NCI-H1092 treated with DMSO at 0.1 percent for 48 hours (cell line): ENCODE measurements around the gene SIPA1L2.
"Not testable (repeated sequence)": the region's sequence is repeated elsewhere in the genome, so short reads cannot be mapped to it uniquely, and the experiment has no call there.

ENCODE experiments used
- DNase-seq: peaks from one replicate; lab custom pipeline; 2025; lab: John Stamatoyannopoulos, UW

SIPA1L2 gene

DNA sequence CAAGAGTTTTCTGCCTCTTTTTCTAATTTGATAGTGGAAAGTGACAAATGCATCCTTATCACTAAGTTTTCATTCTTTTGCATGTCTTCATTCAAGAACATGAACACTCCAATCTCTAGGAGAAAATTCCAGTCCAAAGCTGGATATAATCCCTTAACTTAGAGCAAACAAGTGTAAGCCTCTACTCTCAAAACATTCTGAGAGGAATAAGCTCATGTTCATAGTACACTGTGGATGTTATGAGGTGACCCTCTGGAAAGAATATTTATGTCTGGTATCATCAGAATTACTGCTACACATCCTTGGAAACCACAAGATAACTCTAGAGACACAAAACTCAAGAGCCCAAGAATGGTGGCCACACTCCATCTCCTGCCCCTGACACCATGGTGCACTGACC is 15.1 kb downstream of the SIPA1L2 start:
- no peak for DNase-seq

DNA sequence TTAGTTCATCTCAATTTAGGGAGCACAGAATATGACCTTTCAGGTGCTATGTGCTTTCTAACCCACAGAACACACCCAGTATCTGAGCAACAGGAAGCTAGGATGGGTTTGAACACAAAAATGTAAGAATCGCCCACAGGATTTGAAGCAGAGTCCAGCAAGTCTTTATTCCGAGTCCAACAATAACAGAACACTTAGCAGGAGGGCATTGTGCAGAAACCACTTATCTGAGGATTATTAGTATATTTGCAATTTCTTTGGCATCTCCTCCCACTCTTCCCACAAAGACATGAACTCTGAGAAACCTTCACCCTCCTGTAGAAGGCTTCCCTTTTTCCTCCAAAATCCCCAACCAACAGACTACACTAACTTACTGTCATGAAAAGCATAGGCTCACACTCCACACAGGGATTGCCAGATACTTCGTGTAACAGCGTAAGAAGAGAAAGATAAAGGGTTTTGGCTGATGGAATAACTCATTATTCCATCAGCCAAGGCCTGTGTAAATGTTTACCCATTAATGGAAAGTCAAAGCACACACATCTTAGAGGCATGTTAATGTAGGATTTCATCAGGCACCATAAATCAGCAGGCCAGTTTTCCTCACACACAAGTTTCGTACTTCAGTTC is 16.1 kb downstream of the SIPA1L2 start:
- peak; percentile 60 for DNase-seq

DNA sequence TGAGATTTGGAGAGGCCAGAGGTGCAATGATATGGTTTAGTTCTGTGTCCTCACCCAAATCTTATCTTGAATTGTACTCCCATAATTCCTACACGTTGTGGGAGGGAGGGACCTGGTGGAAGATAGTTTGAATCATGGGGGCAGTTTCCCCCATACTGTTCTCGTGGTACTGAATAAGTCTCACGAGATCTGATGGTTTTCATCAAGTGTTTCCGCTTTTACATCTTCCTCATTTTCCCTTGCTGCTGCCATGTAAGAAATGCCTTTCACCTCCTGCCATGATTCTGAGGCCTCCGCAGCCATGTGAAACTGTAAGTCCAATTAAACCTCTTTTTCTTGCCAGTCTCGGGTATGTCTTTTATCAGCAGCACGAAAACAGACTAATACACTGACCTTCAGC is 17.1 kb downstream of the SIPA1L2 start:
- DNase-seq = not testable (repeated sequence)

DNA sequence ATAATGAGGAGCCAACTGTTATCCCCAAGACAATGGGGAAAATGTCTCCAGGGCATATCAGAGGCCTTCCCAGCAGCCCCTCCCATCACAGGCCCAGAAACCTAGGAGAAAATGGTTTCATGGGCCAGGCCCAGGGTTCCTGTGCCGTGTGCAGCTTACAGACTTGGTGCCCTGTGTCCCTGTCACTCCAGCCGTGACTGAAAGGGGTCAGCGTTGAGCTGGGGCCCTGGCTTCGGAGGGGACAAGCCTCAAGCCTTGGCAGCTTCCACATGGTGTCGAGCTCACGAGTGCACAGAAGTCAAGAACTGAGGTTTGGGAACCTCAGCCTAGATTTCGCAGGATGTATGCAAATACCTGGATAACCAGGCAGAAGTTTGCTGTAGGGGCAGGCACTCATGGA is 18.1 kb downstream of the SIPA1L2 start:
- DNase-seq = no peak

DNA sequence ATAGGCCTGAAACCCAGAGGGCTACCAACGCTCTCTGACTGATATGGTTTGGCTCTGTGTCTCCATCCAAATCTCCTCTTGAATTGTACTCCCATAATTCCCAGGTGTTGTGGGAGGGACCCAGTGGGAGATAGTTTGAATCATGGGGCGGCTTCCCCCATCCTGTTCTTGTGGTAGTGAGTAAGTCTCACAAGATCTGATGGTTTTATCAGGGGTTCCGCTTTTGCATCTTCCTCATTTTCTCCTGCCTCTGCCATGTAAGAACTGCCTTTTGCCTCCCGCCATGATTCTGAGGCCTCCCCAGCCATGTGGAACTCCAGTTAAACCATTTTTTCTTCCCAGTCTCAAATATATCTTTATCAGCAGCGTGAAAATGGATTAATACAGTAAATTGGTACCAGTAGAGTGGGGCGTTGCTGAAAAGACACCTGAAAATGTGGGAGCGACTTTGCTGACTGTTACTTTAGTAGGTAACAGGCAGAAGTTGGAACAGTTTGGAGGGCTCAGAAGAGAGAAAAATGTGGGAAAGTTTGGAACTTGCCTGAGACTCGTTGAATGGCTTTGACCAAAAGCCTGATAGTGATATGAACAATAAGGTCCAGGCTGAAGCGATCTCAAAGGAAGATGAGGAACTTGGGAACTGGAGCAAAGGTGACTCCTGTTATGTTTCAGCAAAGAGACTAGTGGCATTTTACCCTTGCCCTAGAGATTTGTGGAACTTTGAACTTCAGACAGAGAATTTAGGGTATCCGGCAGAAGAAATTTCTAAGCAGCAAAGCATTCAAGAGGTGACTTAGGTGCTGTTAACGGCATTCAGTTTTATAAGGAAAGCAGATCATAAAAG is 18.8 kb downstream of the SIPA1L2 start:
- not testable (repeated sequence) for DNase-seq

DNA sequence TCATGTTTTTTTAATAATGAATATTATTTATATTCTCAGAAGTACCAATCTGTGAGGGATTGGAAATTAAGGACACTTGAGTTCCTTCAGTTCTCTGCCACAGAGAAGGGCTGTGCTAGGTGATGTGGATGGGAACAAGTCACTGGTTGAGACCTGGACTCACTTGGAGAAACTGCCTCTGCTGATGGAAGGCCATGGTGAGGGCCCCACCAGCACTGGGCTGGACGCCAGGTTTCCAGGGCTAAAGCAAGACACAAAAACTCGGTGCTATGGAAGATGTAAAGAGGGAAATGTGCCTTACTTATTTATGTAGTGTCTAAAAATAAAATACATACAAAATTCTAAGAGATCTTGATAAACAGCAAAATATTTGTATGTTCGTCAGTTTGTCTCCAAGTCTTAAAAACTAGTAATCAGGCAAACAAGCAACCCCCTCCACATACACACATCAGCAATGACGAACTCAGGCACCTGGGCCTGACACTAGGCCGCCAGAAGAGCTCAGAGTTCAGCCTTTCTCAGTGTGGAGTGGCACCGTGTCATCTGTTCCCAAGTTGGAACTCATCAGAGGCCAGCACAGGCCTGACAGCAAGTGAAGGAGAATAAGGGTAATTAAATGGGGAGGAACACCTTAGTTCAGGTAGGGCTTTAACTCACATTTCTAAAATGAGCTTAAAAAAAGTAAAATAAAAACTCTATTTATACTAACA is 19.6 kb downstream of the SIPA1L2 start:
- peak; percentile 33 for DNase-seq

DNA sequence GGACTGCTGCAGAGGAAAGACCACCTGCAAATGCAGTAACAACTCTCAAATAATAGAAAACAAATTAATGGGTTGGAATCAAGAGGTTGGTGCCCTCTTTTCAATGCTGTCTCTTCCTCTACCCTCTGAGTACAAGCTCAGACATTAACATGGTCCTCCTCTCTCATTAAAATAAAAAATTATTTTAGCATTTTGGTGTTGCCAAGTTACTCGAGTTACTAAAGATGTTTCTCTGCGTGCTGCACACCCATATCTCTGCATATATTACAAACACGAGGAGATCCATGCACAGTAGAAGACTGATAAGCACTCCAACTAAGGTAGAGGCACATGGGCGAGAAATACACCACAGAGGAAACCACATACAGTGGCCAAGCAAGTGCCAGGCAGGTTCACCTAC is 21.5 kb downstream of the SIPA1L2 start:
- no peak for DNase-seq

DNA sequence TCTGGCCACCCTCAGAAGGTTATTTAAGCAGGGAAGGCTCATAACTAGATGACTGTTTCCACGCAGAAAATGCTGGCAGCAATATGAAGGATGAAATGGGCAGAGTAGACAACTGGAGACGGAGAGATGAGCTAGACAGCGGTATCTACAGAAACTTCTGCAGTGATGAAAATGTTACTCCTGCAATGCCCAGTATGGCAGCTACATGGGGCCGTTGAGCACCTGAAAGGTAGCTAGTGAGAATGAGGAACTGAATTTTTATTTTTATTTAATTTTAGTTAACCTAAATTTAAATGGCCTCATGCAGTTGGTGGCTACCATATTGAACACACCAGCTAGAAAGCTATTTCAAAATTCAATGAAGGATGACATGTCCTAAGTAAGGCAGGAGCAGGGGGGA is 27.3 kb downstream of the SIPA1L2 start:
- DNase-seq = no peak

DNA sequence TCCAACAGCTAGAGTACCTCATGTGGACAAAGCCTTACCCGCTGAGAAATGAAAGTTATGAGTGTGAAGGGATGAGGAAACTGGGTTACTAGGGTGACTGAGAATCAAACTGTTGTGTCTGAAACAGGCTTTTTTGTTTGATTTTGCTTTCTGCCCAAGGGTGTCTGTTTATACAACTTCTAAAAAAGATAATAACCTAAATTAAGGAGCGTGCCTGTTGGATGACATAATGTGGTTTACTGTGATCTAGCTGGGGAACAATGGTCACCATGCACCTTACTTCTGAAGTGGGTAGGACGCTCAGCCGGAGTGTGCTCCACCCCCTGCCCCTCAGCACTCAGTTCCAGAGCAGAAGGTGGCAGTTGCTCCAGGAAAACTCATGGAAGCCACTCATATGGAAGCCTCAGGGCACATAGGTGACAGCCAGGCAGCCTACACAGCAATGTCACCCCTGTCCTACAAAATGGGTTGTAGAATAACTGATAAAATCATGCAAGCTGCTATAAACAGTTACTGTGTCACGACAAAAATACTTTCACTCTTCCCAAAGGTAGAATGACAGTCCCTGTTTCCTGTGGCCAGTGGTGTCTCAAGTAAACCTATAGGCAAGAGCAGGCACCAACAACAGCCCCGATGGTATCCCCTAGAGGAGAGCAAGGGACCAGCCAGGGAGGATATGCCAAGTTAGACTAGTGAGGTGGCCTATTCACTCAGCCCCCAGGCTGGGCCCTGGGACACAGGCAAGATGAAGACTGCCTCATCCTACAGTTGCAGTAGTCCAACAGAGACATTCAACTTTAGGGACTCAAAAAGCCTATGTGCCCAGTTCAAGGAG is 29.3 kb downstream of the SIPA1L2 start:
- peak; percentile 15 for DNase-seq

DNA sequence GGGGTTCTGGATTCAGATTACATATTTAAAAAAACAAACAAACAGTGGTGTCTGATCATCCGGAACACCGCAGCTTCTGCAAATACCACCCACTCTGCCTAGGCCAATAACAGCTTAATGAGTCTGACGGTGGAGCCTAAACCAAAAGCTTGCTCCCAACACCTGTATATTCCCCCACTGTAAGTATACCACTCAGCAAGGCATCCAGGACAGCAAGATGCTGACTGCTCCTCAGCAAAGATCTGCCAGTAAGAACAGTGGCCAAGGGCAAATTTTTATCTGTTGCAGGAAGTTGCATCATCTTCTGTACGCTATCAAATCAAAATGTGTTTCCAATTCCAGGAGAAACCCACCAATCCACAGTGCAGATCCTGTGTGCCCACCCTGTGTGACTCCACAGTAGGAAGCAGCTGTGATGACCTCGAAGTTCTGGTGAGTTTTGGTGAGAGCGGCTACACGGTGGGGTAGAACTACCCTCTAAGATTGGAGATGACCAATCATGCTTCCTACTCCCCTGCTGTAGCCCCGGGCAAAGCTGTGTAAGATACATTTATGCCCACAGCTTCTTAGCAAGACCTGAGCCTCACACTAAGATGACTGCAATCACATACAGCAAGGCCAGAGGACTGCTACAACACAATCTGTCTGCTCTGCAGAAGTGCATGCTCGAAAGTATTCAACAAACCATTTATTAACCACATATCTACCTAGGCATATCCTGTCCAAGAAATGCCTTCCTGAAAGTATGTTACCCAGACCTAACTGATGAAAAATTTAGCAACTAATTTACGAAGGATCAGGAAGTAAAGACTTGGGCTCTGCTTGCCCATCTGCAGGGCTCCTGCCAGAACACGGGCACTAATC is 30.5 kb downstream of the SIPA1L2 start:
- peak; percentile 92 for DNase-seq

DNA sequence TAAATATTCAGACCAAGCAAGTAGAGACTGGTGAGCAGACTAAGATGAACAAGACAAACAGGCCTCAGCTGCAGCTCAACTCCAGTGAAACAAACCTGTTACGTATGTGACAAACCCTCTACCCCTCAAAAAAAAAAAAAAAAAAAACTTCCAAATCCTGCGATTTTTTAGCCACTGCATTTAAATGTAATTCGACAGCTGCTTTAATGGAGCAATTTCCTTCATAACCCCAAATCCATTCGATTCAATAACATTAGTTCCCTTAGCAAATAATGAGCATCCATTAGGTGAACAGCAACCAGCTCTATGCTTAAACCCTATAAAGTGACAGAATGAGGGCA is 31.1 kb downstream of the SIPA1L2 start:
- DNase-seq = no peak

DNA sequence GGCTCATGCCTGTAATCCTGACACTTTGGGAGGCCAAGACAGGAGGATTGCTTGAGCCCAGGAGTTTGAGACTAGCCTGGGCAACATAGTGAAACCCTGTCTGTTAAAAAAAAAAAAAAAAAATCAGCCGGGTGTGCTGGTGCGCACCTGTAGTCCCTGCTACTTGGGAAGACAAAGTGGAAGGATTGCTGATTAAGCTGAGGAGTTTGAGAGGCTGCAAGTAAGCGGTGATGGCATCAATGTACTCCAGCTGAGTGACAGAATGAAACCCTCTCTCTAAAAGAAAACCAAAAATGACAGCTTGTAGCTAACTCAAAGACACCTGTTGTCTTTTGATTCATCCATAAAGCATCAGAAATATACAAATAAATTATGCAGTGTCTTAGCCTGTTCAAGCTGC is 31.8 kb downstream of the SIPA1L2 start:
- DNase-seq = no peak

DNA sequence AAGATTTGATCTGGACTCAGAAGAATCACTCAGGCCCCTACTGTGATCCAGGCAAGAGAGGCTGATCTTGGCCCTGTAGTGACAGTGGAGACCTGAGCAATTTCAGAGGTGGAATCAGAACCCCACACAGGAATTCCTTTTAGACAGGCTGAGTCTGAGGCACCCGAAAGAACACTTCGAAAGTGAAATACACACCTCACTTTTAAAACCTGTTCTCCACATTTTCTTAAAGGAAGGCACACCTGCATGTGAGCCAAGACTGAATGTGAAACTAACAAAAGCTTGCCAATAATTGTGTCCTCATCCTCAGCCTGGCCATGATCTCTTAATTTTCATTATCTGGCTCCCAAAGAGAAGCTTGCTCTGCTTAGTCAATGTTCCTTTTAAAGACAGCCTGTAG is 32.2 kb downstream of the SIPA1L2 start:
- DNase-seq = no peak

DNA sequence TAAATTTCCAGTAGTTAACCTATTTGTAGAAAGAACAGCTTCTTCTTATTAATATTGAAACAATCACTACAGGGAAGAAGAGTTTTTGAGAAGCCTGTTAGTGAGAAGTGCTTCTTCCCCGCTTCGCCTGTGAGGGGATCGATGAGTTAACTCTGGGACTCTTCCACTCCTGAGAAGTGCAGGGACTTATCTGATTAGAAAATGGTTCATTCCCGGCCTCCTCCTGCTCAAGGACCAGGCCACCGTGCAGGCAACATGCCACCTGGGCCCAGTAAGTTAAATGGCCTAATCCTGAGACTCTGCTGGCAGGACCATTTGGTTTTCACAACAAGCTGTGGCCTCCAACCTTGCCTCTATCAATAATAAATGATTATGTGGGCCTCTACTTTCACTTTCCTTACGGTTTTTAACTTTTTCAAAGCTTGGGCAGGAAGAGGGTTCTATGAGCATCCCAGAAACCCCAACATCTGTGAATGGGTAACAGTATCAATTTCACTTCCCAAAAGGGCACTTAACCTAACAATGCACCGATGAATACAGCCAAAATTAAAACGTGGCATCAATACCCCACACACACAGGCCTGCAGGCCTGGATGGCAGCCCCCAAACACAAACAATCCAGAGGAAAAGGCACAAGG is 33.1 kb downstream of the SIPA1L2 start:
- peak; percentile 15 for DNase-seq

DNA sequence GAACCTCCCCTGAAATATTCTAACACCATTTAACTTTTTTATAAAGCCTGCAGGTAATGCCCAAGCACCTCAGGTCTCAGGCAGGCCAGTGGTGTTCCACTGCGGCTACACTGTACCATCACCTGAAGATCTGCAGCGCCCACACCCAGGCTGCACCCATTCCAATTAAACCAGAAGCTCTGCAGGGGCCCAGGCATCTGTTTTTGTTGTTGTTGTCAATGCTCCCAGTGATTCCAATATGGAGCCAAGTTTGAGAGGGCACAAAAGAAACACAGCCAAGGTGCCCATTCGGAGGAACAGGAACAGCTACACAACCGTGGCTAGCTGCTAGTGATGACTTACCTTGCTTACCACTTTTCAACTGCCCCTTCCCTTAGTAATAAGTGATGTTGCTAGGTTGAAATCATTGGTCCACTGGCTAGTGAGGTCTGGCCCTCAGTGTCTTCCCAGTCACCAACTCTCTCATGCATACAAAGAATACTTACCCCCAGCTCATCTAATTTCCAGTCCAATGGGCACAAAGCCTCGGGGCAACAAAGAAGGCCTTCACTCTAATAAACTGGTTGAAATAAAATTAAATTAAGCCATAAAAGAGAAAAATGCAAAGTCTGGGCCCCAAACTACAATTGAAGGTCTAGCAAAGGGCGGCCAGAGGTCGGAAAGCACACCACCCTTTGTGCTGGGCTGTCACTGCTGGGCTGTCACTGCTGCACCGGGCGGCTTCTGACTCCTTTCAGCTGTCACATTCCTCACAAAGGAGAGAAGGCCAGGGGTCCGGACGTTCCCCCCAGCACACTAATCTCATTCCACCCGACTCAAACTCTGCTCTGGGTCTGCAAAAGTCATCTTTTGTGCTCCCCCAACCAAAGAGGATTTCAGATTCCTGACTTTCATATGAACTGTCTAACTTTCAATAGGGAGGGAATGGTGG is 34.9 kb downstream of the SIPA1L2 start:
- no peak for DNase-seq

DNA sequence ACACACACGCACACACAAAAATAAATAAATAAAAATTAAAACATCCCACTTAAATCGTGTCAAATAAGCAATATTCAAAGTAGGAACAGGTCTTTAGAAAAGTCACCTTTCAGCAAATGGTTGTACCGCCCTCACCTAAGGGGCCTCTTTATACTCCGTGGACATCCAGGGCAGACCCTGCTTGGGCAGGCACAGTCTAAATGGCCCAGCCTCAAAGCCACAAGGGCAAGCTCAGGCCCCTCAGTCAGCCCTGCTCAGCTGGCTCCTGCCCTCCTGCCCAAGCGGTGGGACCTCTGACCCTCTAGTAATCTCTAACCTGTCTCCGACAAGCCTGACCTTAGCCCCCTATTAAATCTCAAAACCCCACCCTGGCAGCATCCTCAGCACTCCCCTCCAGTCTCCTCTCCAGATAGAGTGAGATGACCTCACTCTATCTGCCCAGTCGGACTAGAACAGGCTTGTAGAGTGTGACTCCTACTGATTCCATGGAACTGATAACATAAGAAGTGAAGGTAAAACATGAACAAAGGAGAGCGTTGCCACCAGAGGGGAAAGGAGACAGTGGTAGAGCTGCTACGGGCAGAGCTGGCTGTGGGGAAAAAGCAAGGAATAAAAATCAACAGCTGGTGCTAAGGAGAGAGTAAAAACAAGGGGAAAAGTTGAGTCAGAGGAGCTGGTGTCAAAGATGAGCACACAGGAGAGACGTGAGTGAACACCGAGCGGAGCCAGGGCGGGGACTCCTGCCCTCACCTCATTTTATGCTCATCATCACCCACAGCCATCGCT is 36.0 kb downstream of the SIPA1L2 start:
- peak; percentile 9 for DNase-seq

DNA sequence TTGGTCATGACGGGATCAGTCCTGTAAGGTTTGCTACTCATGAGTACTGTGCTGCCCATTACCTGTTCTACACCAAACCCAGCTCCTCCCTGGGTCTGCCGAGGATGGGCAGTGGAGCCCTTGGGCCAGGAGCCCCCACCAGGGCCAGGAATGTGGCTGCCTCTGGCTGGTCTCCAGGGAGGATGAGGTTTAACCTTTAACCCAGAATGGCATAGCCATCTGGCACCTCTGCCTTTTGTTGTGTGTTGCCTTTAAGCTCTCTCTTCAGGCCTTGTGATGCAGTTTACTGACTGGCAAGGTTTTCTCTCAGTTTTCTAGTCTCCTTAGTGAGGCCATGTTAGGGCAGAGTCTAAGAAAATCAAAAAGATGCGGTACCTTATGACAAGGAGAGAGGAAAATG is 38.6 kb downstream of the SIPA1L2 start:
- no peak for DNase-seq

DNA sequence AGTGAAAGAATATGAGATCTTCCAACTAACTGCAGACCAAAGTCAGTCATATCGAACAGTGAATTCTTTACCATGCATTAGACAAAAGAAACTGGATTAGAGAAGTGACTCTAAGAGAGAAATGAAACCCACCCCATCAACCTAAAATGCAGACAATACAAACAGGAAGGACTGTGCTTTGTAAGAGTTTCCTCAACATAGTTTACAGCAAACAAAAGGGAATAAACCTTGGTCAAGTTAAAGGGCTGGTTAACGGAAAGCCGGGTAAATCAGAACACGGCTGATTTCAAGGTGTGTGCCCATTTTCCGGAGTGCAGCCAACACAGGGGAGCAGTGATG is 39.2 kb downstream of the SIPA1L2 start:
- DNase-seq = no peak
